A172 (cell line): ENCODE results near the gene ITGAE. TPM values are rescaled to one million over a fixed set of nuclear protein-coding genes. Genes with fewer than 3 reads are reported as not detected.

Experiments
- DNase-seq: peaks from one replicate; pipeline ENCODE4 v3.0.0-alpha.2; 2015; ENCODE audit warnings: low spot score
- total RNA-seq: library from RNA; depleted of rRNA; stranded (reverse); fragments of >200 nt; shearing (Covaris generic); gene quantifications from 2 replicates; pipeline ENCODE4 v1.2.3, GENCODE V29; 2014

ITGAE gene
- total RNA-seq, 1 experiment from 2014 or later: 70.5 TPM

DNA sequence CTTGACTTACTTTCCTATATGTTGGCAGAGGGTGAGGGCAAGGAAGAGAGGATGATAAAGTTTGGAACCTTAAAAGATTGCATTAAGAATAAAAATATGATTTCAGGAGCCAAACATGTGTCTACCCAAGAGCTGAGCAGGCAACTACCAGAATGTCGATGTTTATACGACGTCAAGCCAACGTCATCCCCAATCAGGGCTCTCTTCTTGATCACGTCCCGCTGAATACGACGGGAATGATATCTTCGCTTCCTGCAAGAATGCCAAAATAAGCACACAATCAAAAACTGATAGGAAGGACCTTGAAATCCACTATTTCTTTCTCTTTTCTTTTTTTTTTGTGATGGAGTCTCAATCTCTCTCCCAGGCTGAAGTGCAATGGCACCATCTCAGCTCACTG is 20.1 kb upstream of the ITGAE start:
- no peak for DNase-seq

- DNase-seq: peak; percentile 33
Observed at GRCh38 chr17:3818786-3819185, 17.8 kb upstream of the ITGAE start.

DNA sequence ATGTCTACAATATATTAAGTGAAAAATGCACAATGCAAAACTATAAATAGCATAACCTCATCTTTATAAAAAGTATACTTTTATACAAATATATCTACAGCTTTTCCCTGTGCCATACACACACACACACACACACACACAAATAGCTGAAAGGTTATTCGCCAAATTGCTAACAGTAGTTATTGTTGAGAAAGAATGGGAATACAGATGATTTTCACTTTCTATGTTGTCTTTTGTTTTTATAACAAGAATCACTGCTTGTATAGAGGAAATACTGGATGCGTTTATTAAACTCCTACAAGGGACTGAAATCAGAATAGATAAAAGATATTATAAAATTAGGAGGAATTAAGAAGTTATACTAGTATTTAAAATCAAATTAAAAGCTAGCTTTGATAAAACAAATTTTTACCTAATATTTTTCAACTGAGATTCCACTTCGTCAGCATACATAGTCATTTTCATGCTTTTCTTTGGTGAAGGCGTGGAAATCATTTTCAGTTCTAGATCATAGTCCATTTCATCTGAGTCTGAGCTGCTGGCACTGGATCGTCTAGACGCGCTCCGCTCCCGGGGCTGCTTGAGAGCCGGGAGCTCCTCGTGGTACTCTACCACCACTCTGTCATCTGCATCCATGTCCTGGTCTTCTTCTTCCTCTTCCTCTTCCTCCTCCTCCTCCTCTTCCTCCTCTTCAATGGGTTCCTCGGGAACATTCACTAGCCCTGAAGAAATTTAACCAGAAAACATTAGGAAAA is 17.0 kb upstream of the ITGAE start:
- DNase-seq: no peak

GRCh38 chr17:3815925-3816324 is 14.9 kb upstream of the ITGAE start:
- DNase-seq: no peak

- no peak for DNase-seq
Observed at GRCh38 chr17:3815122-3815521, 14.1 kb upstream of the ITGAE start.

DNA sequence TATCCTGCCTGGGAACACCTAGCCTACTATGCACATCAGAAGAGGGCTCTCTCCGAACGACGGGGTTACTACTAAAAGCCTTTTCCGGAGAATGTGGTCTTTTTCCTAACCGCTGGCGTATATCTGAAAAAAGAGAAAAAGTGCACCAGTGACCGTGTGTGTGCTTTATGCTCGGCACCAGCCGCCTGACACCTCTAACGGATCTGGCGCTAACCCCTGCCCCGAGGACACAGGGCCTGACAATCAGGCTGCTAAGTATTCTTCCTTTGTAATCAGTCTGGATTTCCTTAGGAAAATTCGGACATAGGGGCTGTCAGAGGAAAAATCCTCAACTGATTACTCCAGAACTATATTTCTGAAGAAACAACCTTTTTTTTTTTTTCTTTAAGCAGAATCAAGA is 13.4 kb upstream of the ITGAE start:
- no peak for DNase-seq

DNA sequence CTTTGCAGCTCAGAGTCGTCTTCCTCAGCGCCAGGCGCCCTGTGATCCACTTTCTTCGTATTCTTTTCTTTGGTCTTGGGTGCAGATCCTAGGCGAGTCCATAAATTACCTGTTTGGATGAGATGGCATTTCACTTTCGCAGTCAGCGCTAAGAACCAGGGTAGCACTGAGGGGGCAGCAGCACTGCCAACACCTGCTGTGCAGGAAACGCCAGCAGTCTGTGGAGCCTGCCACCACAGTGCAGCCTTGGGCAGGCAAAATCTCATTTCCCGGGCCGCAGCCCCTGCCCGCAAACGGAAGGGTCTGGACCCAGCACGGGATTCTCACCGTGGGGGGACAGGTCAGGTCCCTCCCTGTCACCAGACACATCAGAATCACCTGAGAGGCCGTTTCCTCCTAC is 12.2 kb upstream of the ITGAE start:
- peak; percentile 21 for DNase-seq

DNA sequence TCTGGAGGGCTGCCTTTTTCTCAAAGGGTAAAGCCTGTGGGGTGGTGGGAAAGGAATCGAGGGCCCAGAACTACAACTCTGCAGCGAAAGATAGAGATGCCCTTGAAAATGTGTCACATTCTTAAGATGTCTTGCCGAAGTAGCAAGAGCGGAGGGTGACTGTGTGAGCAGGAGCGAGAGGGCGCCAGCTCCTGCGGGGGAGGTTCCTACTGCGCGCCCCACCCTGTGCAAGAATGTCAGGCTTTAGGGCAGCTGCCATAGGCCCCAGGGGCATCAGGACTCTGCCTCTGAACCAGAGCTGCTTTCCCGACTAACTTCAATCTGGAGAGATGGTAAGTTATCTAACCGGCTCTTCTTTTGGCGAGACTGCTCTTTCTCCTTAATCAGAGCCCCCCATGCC is 11.8 kb upstream of the ITGAE start:
- peak; percentile 81 for DNase-seq

DNA sequence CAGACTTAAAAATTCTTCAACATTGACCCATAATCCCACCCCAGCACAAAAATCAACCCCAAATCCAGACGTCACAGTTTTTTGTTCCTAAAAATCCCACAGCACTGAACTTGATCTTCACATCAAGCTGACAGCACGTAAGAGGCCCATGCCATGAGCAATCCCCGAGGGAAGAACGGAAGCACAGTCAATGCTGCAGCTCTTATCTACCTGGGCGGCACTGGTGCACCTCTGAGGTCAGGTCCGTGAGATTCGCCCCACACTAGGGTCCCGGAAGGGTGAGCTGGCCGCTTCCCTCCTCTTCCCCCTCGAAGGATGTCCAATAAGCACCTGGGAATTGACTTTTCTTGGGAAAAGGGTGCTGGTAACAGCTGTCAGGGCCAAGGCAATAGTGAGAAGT is 11.3 kb upstream of the ITGAE start:
- DNase-seq: no peak

DNA sequence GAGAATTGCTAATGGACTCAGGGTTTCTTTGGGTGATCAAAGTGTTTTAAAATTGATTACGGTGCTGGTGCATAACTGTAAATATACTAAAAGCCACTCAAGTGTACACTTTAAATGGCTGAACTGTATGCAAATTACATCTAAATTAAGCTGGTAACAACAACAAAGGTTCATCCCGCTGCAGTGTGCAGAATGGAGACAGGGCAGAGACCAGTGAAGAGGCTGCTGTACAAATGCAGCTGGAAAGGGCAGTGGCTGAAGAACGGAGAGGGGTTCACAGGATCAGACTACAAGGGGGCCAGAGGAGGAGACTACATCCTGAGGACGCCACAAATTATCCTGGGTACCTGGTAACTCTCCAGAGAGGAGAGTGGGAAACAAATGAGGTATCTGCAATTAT is 9.0 kb upstream of the ITGAE start:
- no peak for DNase-seq

- no peak for DNase-seq
Observed at GRCh38 chr17:3809135-3809534, 8.1 kb upstream of the ITGAE start.

- peak; percentile 59 for DNase-seq
Observed at GRCh38 chr17:3808701-3809100, 7.7 kb upstream of the ITGAE start.

DNA sequence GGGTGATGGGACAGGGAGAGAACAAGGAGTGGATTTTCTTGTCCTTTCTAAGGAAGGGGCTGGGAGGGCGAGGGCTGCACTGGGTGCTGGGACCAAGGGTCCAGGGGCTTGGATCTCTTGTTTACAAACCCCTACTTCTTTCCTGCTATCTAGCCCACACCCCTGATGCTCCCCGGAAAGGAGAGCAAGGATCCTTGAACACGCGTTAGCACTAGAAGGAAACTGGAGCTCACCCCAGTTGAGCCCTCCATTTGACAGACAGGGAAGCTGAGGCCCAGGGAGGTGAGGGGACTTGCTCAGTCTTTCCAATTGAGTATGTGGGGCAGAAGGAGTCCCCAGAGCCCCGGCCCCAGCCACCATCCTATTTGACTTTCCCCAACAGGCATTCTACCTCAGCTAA is 4.6 kb upstream of the ITGAE start:
- DNase-seq: no peak

GRCh38 chr17:3804503-3804931 is 3.5 kb upstream of the ITGAE start:
- DNase-seq: no peak

- DNase-seq: no peak
Observed at GRCh38 chr17:3803308-3803640, 2.3 kb upstream of the ITGAE start.

DNA sequence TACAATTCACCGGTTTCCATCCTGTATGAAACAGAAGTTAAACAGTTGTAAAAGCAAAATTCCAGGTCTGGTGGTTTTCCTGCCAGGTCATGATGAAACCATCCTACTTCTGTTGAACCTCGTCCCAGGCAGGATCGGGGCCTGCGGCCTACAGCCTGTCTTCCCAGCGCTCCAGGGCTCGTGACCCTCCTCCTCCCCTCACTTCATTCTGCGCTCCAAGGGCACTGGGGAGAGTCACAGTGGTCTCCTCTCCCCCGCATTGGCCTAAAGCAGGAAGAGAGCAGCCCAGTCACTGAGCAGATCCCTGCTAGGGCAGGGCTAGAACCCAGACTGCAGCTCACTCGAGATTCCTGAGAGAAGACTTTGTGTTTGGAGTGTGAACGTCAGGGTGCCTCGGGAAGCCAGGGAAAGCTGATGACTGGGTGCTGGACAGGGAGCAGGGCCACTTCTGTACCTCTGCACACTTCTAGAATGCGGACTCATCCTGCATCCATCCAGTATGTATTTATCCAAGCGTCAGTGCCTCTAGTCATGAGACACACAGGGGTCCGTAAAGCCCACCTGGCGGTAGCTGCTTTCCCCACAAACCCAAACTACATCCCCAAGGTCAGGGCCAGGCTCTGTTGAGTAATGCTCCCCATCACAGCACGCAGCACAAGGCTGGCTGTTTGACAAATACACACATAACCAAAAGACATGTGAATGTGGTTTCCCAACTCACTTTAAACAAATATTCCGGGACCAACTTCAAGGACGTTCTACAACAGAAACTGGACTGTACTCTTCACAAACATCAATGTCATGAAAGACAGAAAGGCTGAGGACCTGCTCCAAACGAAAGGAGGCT is 1.7 kb upstream of the ITGAE start:
- peak; percentile 66 for DNase-seq

DNA sequence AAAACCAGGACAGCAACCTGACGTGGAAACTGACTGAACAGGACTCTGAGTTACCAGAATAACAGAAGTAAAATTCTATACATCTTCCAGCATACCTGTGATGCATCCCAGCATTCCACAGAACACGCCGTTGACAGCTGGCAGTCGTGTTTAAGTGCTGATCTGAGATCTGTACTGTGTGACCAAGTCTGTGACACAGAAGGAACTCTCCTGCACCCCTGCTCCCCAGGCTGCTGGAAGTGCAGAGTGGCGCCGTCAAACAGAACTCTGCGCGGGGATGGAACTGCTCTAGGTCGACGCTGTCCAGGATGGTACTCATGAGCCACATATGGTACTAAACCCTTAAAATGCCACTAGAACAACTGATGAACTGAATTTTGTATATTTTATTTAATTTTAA is 804 bp upstream of the ITGAE start:
- no peak for DNase-seq

GRCh38 chr17:3801347-3801746 is 359 bp upstream of the ITGAE start:
- DNase-seq: no peak

DNA sequence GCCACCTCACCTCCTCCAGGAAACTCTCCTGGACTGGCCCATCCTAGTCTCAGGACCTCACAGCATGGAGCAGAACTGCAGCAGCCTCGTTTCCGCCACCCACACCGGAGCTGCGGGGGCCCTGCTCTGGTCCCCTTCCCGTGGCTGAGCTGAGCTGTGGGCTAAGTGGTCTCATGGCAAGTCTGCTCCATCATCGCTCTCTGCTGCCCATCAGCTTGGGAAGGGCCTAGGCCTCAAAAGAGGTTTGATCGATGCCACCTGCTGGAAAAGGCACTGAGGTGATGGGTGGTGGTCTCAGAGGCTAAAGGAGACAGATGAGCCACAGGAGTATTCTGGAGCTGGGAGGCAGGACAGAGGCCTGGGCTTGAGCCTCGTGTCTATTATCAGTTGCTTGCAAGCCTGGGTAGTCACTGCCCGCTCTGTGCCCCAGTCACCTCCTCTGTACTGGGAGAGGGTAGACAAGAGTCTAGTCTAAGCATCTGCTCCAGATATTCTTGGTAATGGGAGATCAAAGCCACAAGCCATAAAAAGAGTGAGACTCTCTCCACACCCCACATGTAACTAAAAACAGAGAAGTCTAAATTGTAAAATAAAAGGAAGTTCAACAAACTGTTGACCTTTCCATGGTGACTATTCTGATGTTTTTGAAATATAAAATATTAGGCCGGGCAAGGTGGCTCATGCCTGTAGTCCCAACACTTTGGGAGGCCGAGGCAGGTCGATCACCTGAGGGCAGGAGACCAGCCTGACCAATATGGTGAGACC is 1.6 kb downstream of the ITGAE start:
- DNase-seq: no peak

- DNase-seq: no peak
Observed at GRCh38 chr17:3798273-3799180, 2.5 kb downstream of the ITGAE start.

DNA sequence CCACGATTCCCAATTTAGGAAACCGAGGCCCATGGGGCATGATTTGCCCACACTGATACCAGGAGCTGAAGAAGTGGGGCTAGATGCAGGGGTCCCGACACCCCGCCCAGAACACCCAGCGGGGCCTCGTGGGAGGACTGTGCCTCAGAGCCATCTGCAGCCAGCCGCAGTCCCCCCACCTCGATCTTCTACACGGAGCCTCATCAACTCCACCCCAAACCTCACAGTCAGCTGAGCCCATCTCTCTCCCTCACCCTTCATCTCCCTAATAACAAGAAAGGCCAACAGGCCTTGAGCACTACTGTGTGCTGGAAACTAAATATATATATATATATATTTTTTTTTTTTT is 4.2 kb downstream of the ITGAE start:
- no peak for DNase-seq
